ENCODE data around the gene RAB31.

- TF ChIP-seq CTCF (IDR thresholded peaks at IDR 0.05): no peak
- no peak for TF ChIP-seq TCF7L2 (IDR thresholded peaks at IDR 0.05; ENCODE audit: low read depth, low read length)
- TF ChIP-seq SIN3A (IDR thresholded peaks at IDR 0.05; ENCODE audit: borderline replicate concordance, insufficient read depth, low read depth, low read length): no peak
Measured at GRCh38 chr18:9726175-9726574, 18.1 kb downstream of the RAB31 start.
